ENCODE data around the gene HOXC13. TPM values are rescaled to one million over a fixed set of nuclear protein-coding genes. Genes with fewer than 3 reads are reported as not detected.

Gene HOXC13
- total RNA-seq, 1 experiment from 2014 or later = 4.9 TPM

DNA sequence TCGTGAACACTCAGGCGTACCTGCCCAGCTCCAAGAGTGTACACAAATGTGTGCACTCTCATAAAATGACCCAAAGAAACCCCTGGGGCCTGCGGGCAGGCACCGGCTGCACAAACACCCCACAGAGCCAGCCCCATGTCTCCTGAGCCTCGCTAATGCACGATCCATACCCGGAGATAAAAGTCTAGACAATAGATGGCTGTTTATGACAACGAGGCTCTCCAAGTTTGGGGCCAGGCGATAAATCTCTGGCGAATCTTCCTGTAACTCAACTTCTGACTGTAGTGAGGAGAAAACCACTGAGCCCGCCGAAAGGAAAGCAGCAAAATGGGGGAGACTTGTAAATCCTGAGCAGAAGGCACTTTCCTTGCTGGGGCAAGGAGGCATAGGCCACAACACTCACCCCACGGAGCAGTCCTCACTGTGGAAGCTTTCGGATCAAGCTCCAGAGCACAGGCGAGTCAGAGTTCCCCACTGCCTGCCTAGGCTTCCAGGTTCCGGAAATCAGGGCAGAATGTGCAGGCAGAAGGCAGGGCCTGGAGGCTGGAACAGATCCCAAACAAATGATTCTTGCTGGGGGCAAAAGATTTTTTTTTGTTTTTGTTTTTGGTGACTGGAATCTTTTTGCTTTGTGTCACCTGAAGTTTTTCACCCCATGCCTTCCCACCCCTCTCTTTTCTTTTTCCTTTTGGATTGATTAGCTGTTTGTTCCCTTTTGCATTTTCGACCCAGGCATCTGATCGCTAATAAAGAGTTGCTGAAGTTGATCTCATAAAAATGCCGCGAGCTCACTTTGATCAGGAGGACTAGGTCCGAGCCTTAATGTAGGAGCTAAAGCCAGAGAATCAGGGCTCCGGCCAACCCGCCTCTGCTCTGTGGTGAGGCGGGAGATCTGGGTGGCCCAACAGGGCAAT is 29.8 kb downstream of the HOXC13 start:
- DNase-seq (ENCODE audit: extremely low read depth, low read depth) = no peak

DNA sequence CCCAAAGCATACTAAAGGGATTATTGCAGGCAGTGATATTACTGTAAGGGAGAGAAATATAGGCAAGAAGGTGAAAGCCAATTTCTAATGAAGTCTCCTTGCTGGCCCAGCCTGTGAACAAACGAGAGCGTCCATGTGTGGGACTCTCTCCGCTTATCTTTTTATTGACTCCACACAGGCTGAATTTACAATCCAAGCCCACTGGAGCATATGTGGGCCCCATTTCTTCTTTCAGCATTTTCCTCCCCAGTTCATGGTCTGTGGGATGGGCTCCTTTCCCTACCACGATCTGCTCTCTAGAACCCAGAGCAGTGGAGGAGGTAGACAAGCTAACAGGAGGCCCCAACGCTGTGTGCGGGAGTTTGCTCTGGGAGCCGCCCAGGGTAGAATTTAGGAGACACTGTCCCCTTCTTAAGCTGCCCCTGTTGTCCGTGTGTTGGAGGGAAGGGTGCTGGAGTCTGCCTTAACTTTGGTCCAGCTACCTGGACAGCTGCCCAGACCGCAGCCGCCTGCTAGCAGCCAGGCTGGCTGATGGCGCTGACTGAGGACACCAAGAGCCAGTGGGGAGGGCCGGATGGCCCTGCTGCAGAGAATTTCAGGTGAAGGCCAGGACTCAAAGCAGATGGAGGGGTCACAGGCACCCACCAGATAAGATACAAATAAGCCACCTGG is 31.1 kb downstream of the HOXC13 start:
- no peak for DNase-seq (ENCODE audit: extremely low read depth, low read depth)

DNA sequence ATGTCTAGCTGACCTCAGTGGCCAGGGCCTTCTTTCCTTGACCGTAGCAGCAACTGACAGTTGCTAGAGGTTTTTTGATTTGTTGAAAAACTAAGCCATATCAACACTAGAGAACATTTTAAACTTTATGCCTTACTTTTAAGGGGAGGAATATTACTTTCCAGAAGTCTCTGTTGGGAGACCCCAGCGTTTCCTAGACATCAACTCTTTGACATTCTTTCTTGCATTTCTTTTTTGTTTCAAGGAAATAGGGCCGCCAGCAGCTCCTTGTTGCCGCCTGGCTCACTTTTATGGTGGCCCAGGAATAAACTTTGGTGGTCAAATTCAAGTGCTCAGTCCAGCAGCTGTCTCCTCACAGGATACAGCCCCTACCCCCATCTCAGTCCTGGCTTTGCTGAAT is 31.8 kb downstream of the HOXC13 start:
- no peak for DNase-seq (ENCODE audit: extremely low read depth, low read depth)

DNA sequence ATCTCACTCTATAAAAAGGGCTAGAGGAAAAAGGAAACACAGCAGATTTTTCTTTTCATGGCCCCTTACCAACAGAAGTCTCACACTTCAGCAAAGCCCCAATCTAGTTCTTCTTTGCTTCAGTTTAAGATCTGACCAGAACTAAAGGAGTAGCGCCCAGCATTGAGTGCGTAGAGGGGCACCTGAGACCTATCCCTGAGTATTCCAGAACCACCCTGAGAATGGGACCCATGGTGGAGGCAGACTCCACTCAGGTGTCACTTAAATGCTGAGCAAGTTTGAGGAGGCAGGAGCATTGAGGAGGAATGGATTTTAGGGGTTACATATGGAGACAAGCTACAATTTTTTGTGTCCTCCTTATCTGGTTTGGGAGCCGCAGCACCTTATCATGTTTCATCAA is 32.5 kb downstream of the HOXC13 start:
- DNase-seq (ENCODE audit: extremely low read depth, low read depth) = no peak

DNA sequence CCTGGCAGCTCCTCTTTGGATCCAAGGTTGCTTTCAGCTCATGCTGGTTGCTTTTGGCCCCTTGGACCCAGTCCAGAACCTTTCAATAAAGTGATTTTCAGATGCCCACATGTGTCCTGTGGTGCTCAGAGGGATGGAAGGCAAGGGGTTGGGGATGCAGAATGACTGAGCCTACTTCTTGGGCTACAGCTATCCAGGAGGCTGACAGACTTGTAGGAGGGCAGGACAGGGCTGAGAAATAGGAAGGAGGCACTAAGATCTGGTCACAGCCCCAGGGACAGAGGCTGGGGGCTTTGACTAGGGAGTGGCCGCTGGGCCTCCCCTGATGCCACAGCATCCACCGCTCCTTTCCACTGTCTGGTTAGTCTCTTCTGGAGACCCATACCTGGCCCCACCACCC is 33.1 kb downstream of the HOXC13 start:
- DNase-seq (ENCODE audit: extremely low read depth, low read depth) = no peak

DNA sequence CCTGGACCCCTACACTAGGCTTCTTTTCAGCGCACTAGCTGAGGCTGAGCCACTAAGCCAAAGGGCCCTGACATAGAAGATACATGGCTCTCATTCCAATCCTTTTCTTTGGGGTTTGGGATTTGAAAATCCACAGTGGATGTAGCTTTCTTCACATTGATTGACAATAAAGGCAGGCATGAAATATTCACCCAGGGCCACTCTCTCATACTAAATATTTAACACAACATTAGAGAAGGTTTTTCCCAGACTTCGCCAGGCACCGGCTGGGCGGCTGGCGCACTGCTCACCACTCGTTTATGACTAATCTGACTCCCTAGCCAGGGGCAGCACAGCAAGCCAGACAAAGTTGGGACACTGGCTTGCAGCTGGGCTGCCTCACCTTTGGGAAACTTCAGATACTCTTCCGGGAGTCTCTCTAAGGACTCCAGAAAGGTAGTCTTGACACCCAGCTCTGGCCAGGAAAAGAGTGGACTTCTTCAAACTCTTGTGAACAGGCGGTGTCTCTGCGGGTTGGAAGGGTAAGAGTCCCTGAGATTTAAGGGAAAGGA is 33.6 kb downstream of the HOXC13 start:
- no peak for DNase-seq (ENCODE audit: extremely low read depth, low read depth)

DNA sequence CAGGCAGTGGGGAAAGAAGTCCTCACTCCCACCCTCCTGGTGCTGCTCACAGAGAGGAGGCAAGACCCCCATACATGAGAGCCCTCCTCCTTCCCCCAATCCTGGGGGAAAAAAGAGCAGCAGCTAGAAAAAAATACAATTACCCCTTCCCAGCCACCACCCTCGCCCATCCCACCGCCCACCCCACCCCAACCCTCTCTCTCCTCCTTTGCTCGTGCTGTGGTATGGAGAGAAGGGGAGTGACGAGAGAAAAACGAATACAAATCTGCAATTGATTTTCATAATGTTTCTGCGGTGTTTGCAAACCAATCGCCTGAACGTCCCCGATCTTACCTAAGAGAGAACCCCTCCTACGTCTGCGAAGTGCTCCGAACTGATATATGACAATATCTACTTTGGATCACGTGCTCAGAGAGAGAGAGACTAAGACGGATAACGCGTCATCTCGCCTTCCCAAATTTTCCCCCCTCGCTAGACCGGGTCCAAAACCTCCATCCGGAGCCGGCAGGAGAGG is 34.1 kb downstream of the HOXC13 start, which contains the start of gene HOXC11:
TSS of gene HOXC11 (plus strand) at position 405 of the 514 bp plus-strand sequence. CDS start 116 bp downstream, outside the sequence.
- DNase-seq (ENCODE audit: extremely low read depth, low read depth) = no peak

DNA sequence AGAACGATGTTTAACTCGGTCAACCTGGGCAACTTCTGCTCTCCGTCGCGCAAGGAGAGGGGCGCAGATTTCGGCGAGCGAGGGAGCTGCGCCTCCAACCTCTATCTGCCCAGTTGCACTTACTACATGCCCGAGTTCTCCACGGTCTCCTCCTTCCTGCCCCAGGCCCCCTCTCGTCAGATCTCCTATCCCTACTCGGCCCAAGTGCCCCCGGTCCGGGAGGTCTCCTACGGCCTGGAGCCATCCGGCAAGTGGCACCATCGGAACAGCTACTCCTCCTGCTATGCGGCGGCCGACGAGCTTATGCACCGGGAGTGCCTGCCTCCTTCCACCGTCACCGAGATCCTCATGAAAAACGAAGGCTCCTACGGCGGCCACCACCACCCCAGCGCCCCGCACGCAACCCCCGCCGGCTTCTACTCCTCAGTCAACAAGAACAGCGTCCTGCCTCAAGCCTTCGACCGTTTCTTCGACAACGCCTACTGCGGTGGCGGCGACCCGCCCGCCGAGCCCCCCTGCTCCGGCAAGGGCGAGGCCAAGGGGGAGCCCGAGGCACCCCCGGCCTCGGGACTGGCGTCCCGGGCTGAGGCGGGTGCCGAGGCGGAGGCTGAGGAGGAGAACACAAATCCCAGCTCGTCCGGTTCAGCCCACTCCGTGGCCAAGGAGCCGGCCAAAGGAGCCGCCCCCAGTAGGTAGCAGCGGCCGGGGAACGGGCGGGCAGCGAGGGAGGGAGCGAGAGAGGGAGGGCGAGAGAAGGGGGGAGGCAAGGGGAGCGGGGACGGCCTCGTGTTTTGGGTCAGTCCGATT is 34.8 kb downstream of the HOXC13 start:
- DNase-seq (ENCODE audit: extremely low read depth, low read depth) = no peak

DNA sequence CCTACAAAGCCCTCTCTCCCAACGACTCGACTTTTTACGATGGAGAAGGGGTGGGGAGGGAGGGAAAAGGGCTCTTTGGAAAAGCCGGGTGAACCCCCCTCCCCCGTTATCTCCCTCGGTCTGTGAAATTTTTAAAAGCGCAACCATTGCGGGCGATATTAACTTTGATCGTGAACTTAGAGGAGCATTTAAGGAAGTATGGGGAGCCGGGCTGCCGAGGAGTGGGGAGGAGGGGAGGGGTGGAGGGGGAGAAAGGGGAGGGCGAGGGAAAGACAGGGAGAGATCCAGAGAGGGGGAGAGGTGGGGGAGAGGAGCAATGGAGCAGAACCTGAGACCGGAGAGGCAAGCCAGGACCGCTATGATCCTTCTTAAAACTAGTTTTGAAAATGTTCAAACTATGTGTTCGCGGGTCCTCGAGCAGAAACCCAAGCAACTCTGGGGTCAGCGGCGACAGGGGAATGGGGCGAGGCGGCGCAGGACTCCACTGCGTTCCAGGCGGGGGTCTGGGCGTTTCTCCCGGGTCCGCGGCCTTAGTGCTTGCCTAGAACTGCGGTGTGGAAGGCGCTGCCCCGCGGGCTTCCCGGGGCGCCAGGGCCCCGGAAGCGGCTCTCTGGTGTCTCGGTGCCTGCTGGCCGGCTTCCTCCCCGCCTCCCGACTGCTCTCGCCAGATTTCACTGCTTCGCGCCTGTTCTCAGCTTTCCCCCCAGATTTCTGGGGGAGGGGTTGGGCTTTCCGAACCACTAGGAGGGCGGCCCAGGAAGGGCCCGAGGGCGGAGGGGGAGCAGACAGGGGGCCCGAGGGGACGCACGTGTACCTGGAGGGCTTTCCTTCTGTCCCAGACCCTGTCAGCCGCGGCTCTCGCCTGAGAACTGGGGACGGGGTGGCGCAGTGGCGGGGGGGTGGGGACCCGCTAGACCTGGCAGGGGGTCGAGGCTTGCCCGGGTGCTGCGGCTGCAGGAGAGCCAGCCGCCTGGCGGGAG is 35.7 kb downstream of the HOXC13 start, which contains the start of gene HOTAIR:
TSS of gene HOTAIR (minus strand) at position 871 of the 980 bp plus-strand sequence.
- DNase-seq (ENCODE audit: extremely low read depth, low read depth) = no peak

DNA sequence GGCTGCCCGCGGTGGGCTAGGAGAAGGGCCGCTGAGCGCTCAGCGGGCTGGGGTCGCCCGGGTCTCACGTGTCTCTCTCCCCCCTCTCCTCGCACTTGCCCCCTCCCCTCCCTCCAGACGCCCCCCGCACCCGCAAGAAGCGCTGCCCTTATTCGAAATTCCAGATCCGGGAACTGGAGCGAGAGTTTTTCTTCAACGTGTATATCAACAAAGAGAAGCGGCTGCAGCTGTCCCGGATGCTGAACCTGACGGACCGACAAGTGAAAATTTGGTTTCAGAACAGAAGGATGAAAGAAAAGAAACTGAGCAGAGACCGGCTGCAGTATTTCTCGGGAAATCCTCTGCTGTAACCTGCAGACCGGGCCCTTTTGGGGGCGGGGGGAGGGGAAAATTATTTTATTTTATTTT is 36.4 kb downstream of the HOXC13 start:
- DNase-seq (ENCODE audit: extremely low read depth, low read depth) = no peak

DNA sequence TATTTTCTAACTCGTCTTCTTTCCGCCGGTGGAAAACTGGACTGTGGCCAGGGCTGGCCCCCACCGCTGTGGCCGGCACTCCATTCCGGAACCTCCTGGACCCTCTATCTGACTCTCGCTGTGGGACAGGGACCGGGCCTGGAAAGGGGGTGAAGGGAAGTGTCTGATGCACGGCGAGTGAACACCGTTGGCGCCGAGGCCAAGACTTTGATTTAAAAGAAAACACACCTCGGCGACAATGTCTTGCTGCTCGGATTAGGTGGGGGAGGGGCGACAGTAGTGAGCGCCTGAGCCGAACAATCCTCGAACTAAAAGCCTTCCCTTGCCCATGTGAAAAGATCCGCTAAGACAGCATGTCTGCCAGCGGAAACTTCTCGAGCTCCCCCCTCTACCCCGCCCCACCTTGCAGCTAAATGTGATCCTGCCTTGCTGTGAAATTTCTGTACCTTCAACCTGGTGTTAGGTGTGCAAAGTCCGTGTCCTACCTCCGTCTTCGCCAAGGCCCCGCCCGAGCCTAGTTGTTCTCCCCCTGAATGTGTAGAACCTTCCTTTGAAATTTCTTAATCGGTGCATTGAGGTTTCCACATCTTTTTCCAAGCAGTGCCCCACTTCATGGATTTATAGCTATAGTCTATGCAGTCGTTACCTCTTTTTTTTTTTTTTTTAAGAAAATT is 37.0 kb downstream of the HOXC13 start:
- no peak for DNase-seq (ENCODE audit: extremely low read depth, low read depth)

DNA sequence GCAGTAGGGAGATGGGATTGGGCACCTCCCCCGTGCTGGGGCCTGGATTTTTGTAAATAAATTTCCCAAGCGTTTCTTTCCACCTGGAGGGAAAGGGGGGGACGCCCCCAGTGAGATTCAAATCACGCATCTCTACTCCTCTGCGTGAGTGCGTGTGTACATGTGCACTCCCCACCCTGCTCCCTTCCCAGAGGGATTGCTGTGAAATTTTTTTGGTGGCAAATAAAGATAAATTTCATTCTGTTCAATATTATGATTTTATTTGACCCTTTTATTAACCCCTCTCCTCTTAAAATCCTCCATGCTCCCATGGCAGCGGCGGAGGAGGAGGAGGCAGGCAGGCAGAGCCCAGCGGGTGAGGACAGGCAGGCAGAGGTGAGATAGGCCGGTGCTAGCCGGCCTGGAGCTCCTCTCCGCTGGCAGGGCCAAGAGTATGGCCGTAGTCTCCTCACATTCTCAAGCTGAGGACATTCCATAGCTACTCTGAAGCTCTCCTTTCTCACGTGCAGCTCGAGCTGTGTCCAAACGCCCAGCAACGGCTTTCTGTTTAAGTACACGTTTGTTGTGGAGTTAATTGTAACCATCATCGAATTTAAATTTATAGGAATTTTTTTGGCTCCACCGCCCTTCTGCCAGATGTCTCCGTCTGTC is 37.7 kb downstream of the HOXC13 start:
- no peak for DNase-seq (ENCODE audit: extremely low read depth, low read depth)

DNA sequence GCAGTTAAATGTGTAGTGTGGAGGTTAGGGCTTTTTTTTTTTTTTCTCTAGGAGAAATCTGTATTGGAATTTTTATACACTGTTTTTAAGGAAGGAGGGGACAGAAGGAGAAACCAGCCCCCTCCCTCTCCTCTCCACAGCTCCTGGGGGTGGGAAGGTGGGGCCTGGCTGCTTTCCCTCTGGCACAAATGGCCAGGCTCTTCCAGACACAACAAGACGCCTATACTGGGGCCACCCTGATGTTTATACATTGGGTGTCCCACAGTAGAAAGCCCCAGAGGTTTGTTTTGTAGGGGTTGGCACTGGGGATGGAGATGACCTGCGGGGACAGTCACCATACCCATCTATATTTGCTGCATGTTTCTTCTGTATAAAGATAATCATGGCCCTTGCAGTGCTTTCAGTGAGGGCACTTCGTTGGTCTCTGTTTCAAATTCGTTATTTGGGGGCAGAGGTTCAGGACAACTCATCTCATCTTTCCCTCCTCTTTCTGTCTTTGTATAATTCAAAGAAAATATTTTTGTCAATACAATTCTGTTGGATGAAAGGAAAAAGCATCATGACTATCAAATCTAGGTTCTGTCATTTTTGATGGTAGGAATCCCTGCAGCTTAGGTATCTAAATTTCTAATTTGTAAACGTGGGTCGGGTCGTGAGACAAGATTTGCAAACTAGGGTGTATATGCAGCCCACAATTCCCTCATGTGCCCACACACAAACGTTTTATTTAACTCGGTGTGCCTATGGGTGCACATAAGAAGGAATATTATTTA is 38.4 kb downstream of the HOXC13 start:
- DNase-seq (ENCODE audit: extremely low read depth, low read depth) = no peak

DNA sequence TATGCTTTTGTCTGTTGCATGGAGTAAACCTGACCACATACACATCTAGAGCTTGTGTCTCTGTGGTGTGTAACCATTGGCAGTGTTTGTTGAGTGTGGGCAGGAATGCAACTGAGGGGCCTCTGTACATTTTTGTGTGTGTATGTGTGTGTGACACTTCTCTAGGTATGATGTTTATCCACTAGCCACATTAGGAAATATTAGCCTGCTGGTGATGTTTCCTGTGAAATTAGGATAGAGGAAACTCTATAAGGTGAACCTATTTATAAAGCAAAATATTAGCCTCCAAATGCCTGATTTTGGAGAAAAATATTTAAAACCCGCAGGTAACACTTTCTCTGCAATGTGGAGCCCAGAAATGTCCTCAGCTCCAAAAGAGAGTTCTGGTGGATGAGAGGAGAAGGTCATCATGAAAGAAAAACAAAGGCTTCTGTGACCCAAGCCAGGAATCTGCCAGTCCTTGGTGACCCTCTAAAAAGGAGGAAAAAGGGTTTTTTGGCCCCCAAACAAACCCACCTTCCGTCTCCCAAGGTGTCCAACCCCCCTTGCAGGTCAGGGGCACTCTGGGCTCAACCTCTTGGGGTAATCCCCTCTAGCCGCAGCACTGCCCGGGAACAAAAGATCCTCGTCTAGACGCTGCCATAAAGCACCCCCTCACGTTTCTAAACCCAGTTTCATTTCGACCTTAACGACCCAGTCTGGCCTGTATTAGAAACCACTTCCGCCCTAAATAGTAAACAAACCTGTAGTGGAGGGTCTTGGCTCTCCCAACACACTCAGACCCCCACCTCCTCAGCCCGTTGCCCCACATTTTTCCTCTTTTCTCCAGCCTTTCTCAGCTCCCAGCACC is 39.2 kb downstream of the HOXC13 start:
- no peak for DNase-seq (ENCODE audit: extremely low read depth, low read depth)

DNA sequence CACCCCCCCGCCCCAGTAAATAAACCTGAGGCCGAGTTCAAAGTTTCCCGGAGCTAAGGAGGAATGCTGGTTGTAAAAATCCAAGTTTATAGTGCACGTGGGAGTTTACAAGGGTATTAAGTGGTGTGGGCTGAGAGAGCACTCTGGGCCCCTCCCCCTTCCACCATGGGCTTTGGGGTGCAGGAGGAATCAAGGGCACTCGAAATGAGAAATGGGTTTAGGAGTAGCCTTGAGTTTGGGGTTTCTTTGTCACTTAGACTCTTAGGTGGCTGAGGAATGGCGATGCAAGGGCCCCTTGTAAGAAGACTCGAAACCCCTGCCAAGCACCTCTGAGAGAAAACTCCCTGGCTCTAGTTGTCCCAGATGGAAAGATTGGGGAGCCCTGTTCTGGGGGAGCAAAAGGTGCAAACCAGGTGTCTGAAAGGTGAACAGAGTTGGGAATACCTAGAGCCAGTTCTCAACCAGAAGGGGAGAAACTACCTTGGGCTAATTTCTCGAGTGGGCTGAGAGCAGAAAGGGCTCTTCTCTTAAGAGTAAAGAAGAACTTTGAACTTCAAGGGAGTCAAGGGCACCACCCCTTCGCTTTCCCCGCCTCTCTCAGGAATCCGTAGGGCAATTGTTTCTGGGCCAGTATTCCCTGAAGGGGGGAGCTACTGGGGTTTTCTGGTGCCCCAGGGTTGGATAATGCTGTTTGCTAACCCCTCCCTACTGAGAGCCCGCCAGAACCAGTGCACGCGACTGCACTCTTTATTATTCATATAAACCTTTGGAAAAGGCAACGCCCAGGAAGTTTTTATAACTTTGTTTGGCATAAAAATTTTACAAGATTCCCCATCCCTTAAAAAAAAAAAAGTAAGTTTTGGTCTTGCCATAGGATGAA is 40.1 kb downstream of the HOXC13 start:
- DNase-seq (ENCODE audit: extremely low read depth, low read depth) = no peak

All from NCI-H460 (cell line).